H1 (cell line): Measurements from ENCODE around the gene FHAD1.

Experiments used
- CHD2 ChIP-seq: IDR thresholded peaks from 2 replicates; pipeline ENCODE4 v1.6.1; 2012; ENCODE audit warnings: low read length, improper control_type of control experiment
- EZH2 ChIP-seq: fragments of 200-600 bp; sonication (generic); IDR thresholded peaks from 2 replicates; pipeline ENCODE4 v1.7.1; 2012; ENCODE audit warnings: low read depth, mild to moderate bottlenecking, moderate library complexity, low read length, inconsistent platforms; ENCODE audit not compliant: severe bottlenecking
- POLR2AphosphoS5 ChIP-seq: IDR thresholded peaks from 2 replicates; pipeline ENCODE4 v1.6.1; 2011; ENCODE audit warnings: low read depth, low read length
- RFX5 ChIP-seq: IDR thresholded peaks from 2 replicates; pipeline ENCODE4 v1.6.1; 2011; ENCODE audit warnings: low read depth, low read length, improper control_type of control experiment, borderline replicate concordance
- SIN3A ChIP-seq, 2 experiments: IDR thresholded peaks in 1 of 2; conservative IDR thresholded peaks in 1 of 2; 2 replicates each; pipeline ENCODE4 v1.6.1; 2011 to 2012; ENCODE audit warnings: low read length in 2 of 2, improper control_type of control experiment in 1 of 2, low read depth in 1 of 2, mild to moderate bottlenecking in 1 of 2
- TAF1 ChIP-seq: IDR thresholded peaks from 2 replicates; pipeline ENCODE4 v1.6.1; 2011; ENCODE audit warnings: mild to moderate bottlenecking, low read depth, low read length
- YY1 ChIP-seq: IDR thresholded peaks from 2 replicates; pipeline ENCODE4 v1.6.1; 2011; ENCODE audit warnings: low read depth, mild to moderate bottlenecking, low read length
- TF ChIP-seq, protein P1 (sequence below), 3 experiments: IDR thresholded peaks; 1 replicate in 2 of 3; 2 replicates in 1 of 3; pipeline versions ENCODE4 v1.5.1 to v1.6.1; 2011; ENCODE audit warnings: low read length in 3 of 3, mild to moderate bottlenecking in 3 of 3, inconsistent platforms in 2 of 3, low read depth in 1 of 3, moderate library complexity in 1 of 3; ENCODE audit not compliant: insufficient read depth in 1 of 3; ENCODE audit errors: control extremely low read depth in 1 of 3
- TF ChIP-seq, protein P2 (sequence below): IDR thresholded peaks from 2 replicates; pipeline ENCODE4 v1.6.1; 2011; ENCODE audit warnings: low read depth, mild to moderate bottlenecking, low read length; ENCODE audit not compliant: insufficient read depth

DNA sequence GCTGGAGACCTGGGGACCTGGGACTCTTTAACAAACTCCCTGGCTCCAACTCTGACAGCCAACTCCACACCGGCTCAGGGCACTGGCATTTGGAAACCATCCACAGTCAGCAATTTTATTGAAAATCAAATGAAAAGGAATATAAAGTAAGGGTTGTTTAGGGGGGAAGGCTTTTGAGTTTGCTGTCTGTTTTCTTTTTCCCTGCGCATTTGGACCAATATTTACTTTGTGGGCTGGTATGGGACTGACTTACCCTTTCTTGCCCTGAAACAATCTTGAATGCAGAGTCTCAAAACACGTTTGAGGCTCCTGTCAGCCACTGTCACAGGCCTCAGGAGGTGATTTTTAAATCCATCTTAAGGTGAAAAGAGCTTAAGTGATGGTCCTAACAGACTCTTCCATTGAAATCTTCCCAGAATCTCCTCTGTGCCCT is 147.3 kb downstream of the FHAD1 start:
- TF ChIP-seq YY1 (no peak), SIN3A (conservative IDR thresholded peaks at IDR 0.05 in 1 of 2, IDR thresholded peaks at IDR 0.05 in 1 of 2; ENCODE audit: low read depth in 1 of 2, low read length in 2 of 2) (no peak), POLR2AphosphoS5 (no peak), CHD2 (no peak), RFX5 (no peak), EZH2 (no peak), TAF1 (no peak)
- TF ChIP-seq, protein P1, sequence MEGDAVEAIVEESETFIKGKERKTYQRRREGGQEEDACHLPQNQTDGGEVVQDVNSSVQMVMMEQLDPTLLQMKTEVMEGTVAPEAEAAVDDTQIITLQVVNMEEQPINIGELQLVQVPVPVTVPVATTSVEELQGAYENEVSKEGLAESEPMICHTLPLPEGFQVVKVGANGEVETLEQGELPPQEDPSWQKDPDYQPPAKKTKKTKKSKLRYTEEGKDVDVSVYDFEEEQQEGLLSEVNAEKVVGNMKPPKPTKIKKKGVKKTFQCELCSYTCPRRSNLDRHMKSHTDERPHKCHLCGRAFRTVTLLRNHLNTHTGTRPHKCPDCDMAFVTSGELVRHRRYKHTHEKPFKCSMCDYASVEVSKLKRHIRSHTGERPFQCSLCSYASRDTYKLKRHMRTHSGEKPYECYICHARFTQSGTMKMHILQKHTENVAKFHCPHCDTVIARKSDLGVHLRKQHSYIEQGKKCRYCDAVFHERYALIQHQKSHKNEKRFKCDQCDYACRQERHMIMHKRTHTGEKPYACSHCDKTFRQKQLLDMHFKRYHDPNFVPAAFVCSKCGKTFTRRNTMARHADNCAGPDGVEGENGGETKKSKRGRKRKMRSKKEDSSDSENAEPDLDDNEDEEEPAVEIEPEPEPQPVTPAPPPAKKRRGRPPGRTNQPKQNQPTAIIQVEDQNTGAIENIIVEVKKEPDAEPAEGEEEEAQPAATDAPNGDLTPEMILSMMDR (IDR thresholded peaks at IDR 0.05; ENCODE audit: control extremely low read depth in 1 of 3, insufficient read depth in 1 of 3, low read depth in 1 of 3, low read length in 3 of 3) = no peak
- TF ChIP-seq, protein P2, sequence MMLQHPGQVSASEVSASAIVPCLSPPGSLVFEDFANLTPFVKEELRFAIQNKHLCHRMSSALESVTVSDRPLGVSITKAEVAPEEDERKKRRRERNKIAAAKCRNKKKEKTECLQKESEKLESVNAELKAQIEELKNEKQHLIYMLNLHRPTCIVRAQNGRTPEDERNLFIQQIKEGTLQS = no peak
